ENCODE data around the gene PTCH1. TPM values are rescaled to one million over a fixed set of nuclear protein-coding genes. Genes with fewer than 3 reads are reported as not detected.

The PTCH1 gene
- polyA plus RNA-seq, 1 of the 3 experiments (the other 2 are of a cell fraction) = 3.3 TPM

- H3K4me1 ChIP-seq (ENCODE audit: control insufficient read depth in 1 of 2, insufficient read depth in 2 of 2, low read depth in 1 of 2, low read length in 1 of 2) = peaks cover 0 to 16% of the 10 kb centered on the region in 2 experiments; a peak in 1 of 4 replicates
- H3K9me3 ChIP-seq = no peaks in the 10 kb centered on the region
- H3K9ac ChIP-seq = no peak overlapping the region
- H3K4me2 ChIP-seq = no peak overlapping the region
- no peaks in the 10 kb centered on the region for H3K27me3 ChIP-seq (ENCODE audit: insufficient read depth)
- DNase-seq = no peak
- H3K27ac ChIP-seq (ENCODE audit: low read depth in 2 of 2, low read length in 1 of 2) = no peak overlapping the region
- POLR2A ChIA-PET = no interaction called here
- 87% methylated on average over 17 of the region's 23 CpGs for WGBS (ENCODE audit: low lambda C conversion rate)
- TF ChIP-seq POLR2AphosphoS5 (IDR thresholded peaks at IDR 0.05; ENCODE audit: low read depth, low read length) (no peak), RFX5 (IDR thresholded peaks at IDR 0.05; ENCODE audit: low read length) (no peak)
- H3K4me3 ChIP-seq (ENCODE audit: low read depth in 2 of 2, low read length in 1 of 2) = no peak overlapping the region
- no peaks in the 10 kb centered on the region for H3F3A ChIP-seq (replicated peaks; ENCODE audit: insufficient read depth)
- peaks cover 0 to 44% of the 10 kb centered on the region in 2 experiments for H3K36me3 ChIP-seq (replicated peaks in 1 of 2; ENCODE audit: control insufficient read depth in 1 of 2, insufficient read depth in 2 of 2, low read length in 1 of 2)
- H2AFZ ChIP-seq (ENCODE audit: low read depth) = no peak overlapping the region
- CTCF ChIA-PET = interaction anchor here (0.9 kb wide), 1 partner anchor 65 kb away, joined by 3 read pairs; no protein-coding TSS in a partner anchor
- no peaks in the 10 kb centered on the region for H3K9me2 ChIP-seq
- H4K20me1 ChIP-seq (ENCODE audit: insufficient read depth) = no peaks in the 10 kb centered on the region
- H3K79me2 ChIP-seq (ENCODE audit: insufficient read depth) = no peaks in the 10 kb centered on the region
These were observed 68.9 kb downstream of the PTCH1 start for GRCh38 chr9:95447660-95448420.

- CTCF ChIA-PET = no interaction called here
- no peaks in the 10 kb centered on the region for H3K9me2 ChIP-seq
- H2AFZ ChIP-seq (ENCODE audit: low read depth) = no peak overlapping the region
- TF ChIP-seq FOSL2 (IDR thresholded peaks at IDR 0.05; ENCODE audit: borderline replicate concordance, low read depth) = no peak
- no peak for TF ChIP-seq JUND (IDR thresholded peaks at IDR 0.05)
- TF ChIP-seq GABPA (IDR thresholded peaks at IDR 0.05; ENCODE audit: low read depth) = no peak
- no peak for TF ChIP-seq CHD2 (IDR thresholded peaks at IDR 0.05; ENCODE audit: low read length, partially characterized antibody)
- no peak for TF ChIP-seq USF1 (IDR thresholded peaks at IDR 0.05; ENCODE audit: borderline replicate concordance, low read depth)
- TF ChIP-seq FOXJ3 (CRISPR knock-in tag; IDR thresholded peaks at IDR 0.05) = no peak
- TF ChIP-seq FOXM1 (IDR thresholded peaks at IDR 0.05; ENCODE audit: low read depth) = no peak
- TF ChIP-seq MEF2A (IDR thresholded peaks at IDR 0.05; ENCODE audit: borderline replicate concordance, low read depth) = no peak
- no peak for TF ChIP-seq MXI1 (IDR thresholded peaks at IDR 0.05; ENCODE audit: low read depth, low read length)
- TF ChIP-seq CTCF (IDR thresholded peaks at IDR 0.05) = no peak
- TF ChIP-seq TCF12 (IDR thresholded peaks at IDR 0.05) = no peak
- no peak for TF ChIP-seq PBX3 (IDR thresholded peaks at IDR 0.05)
- no peak for TF ChIP-seq NFIC (IDR thresholded peaks at IDR 0.05; ENCODE audit: borderline replicate concordance)
- TF ChIP-seq USF2 (IDR thresholded peaks at IDR 0.05; ENCODE audit: borderline replicate concordance, low read depth, low read length) = no peak
- no peak for TF ChIP-seq RAD21 (IDR thresholded peaks at IDR 0.05; ENCODE audit: low read length)
- TF ChIP-seq GATA2 (CRISPR knock-in tag; IDR thresholded peaks at IDR 0.05) = no peak
- no peaks in the 10 kb centered on the region for H4K20me1 ChIP-seq (ENCODE audit: insufficient read depth)
- no peak overlapping the region for H3K27ac ChIP-seq (ENCODE audit: low read depth in 2 of 2, low read length in 1 of 2)
- DNase-seq = no peak
- no peak overlapping the region for H3K4me3 ChIP-seq (ENCODE audit: low read depth in 2 of 2, low read length in 1 of 2)
- H3K79me2 ChIP-seq (ENCODE audit: insufficient read depth) = no peaks in the 10 kb centered on the region
- 99% methylated on average over 14 of the region's 26 CpGs for WGBS (ENCODE audit: low lambda C conversion rate)
- H3K9me3 ChIP-seq = no peaks in the 10 kb centered on the region
- H3K9ac ChIP-seq = no peak overlapping the region
- POLR2A ChIA-PET = no interaction called here
- H3K4me2 ChIP-seq = no peak overlapping the region
- H3K27me3 ChIP-seq (ENCODE audit: insufficient read depth) = no peaks in the 10 kb centered on the region
- H3K36me3 ChIP-seq (replicated peaks in 1 of 2; ENCODE audit: control insufficient read depth in 1 of 2, insufficient read depth in 2 of 2, low read length in 1 of 2) = peaks cover 0 to 44% of the 10 kb centered on the region in 2 experiments
- peaks cover 0 to 16% of the 10 kb centered on the region in 2 experiments; a peak in 1 of 4 replicates for H3K4me1 ChIP-seq (ENCODE audit: control insufficient read depth in 1 of 2, insufficient read depth in 2 of 2, low read depth in 1 of 2, low read length in 1 of 2)
- no peaks in the 10 kb centered on the region for H3F3A ChIP-seq (replicated peaks; ENCODE audit: insufficient read depth)
These were observed 69.8 kb downstream of the PTCH1 start for GRCh38 chr9:95446984-95447383.
